GM12865 (cell line): Measurements from ENCODE around the gene RSPH4A.

Experiments used
- DNase-seq: peaks from one replicate; pipeline ENCODE4 v3.0.0; 2010; ENCODE audit warnings: low read depth
- H3K4me3 ChIP-seq: 2 replicates; pipeline ENCODE4 v1.5.1; 2011; ENCODE audit warnings: mild to moderate bottlenecking, low read depth, low read length, control low read depth
- TF ChIP-seq, protein P1 (sequence below): IDR thresholded peaks from 2 replicates; pipeline ENCODE4 v1.5.1; 2011; ENCODE audit warnings: low read length, control low read depth, low read depth, inconsistent platforms; ENCODE audit not compliant: insufficient read depth; ENCODE audit errors: missing control alignments

Gene RSPH4A

DNA sequence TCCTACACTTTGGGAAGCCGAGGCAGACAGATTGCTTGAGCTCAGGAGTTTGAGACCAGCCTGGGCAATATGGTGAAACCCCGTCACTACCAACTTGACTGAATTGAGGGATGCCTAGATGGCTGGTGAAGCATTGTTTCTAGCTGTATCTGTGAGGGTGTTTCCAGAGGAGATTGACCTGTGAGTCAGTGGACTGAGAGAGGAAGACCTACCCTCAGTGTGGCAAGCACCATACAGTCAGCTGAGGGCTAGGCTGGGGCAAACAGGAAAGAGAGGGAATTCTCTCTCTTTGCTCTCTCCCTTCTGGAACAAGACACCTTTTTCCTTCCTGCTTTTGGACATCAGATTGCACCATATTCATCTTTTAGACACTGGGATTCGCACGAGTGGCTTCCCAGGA, 56.0 kb downstream of the RSPH4A start:
- TF ChIP-seq, protein P1, sequence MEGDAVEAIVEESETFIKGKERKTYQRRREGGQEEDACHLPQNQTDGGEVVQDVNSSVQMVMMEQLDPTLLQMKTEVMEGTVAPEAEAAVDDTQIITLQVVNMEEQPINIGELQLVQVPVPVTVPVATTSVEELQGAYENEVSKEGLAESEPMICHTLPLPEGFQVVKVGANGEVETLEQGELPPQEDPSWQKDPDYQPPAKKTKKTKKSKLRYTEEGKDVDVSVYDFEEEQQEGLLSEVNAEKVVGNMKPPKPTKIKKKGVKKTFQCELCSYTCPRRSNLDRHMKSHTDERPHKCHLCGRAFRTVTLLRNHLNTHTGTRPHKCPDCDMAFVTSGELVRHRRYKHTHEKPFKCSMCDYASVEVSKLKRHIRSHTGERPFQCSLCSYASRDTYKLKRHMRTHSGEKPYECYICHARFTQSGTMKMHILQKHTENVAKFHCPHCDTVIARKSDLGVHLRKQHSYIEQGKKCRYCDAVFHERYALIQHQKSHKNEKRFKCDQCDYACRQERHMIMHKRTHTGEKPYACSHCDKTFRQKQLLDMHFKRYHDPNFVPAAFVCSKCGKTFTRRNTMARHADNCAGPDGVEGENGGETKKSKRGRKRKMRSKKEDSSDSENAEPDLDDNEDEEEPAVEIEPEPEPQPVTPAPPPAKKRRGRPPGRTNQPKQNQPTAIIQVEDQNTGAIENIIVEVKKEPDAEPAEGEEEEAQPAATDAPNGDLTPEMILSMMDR = no peak
- no peak overlapping the region for H3K4me3 ChIP-seq
- no peak for DNase-seq

GRCh38 chr6:116676021-116676420, 59.7 kb downstream of the RSPH4A start:
- DNase-seq = no peak
- TF ChIP-seq, protein P1 = no peak
- H3K4me3 ChIP-seq = no peak overlapping the region

GRCh38 chr6:116680880-116681672, 64.8 kb downstream of the RSPH4A start, which contains the start of gene KPNA5:
Gene KPNA5 (plus strand): TSS chr6:116681211. CDS start chr6:116681335, 124 bp downstream.
- peak within 1 kb of the TSS; percentile 99 for H3K4me3 ChIP-seq
- TF ChIP-seq, protein P1 = no peak
- DNase-seq = peak; percentile 97

- TF ChIP-seq, protein P1 = no peak
- peak; percentile 70 for DNase-seq
- H3K4me3 ChIP-seq = peak overlapping the region; percentile 99
Observed at GRCh38 chr6:116682334-116682712, 66.0 kb downstream of the RSPH4A start.
